IMR-90 (cell line): ENCODE measurements around the gene COPS7A. TPM values are rescaled to one million over a fixed set of nuclear protein-coding genes. Genes with fewer than 3 reads are reported as not detected.

ENCODE experiments used
- ATAC-seq: fragments of 200-7000 bp; cut with Tn5 transposase; 2 replicates; pipeline ENCODE4 v1.9.1; 2020; ENCODE audit warnings: low read depth, mild to moderate bottlenecking, moderate library complexity
- BruUV-seq: library from RNA; stranded (reverse); fragments of 400-500 nt; replicated peaks from 2 replicates; lab custom pipeline; 2021; lab: Mats Ljungman, UMichigan
- CTCF ChIA-PET: fragments of 300-600 bp; formaldehyde crosslinking; extraction: SDS; loops from one replicate; lab custom pipeline; 2021; ENCODE audit warnings: antibody characterized with exemption; lab: Yijun Ruan, JAX
- POLR2A ChIA-PET: fragments of 300-600 bp; sonication (Branson Sonifier 250); formaldehyde crosslinking; loops from one replicate; lab custom pipeline; 2022; ENCODE audit warnings: antibody characterized with exemption; ENCODE audit not compliant: unreplicated experiment; lab: Charles Lee
- DNase-seq: peaks from one replicate; pipeline ENCODE4 v3.0.0; 2013
- H2AFZ ChIP-seq: replicated peaks from 2 replicates; pipeline ENCODE3; 2013; ENCODE audit warnings: low read length, mild to moderate bottlenecking; ENCODE audit not compliant: poor library complexity
- H2AK5ac ChIP-seq: 2 replicates; pipeline ENCODE4 v1.6.1; 2013; ENCODE audit warnings: low read depth, low read length, inconsistent platforms
- H2AK9ac ChIP-seq: replicated peaks from 2 replicates; pipeline ENCODE3; 2013; ENCODE audit warnings: mild to moderate bottlenecking, low read depth, low read length, moderate library complexity; ENCODE audit not compliant: poor library complexity
- H2BK120ac ChIP-seq: 2 replicates; pipeline ENCODE4 v1.6.1; 2013; ENCODE audit warnings: low read depth, low read length, inconsistent platforms
- H2BK15ac ChIP-seq: 3 replicates; pipeline ENCODE4 v1.6.1; 2013; ENCODE audit warnings: low read depth, low read length, inconsistent platforms
- H2BK20ac ChIP-seq: 2 replicates; pipeline ENCODE4 v1.6.1; 2013; ENCODE audit warnings: low read depth, mild to moderate bottlenecking, inconsistent platforms, low read length, moderate library complexity
- H2BK5ac ChIP-seq: 2 replicates; pipeline ENCODE4 v1.6.1; 2013; ENCODE audit warnings: mild to moderate bottlenecking, low read depth, low read length, inconsistent platforms; ENCODE audit not compliant: poor library complexity, severe bottlenecking
- H3K14ac ChIP-seq: replicated peaks from 2 replicates; pipeline ENCODE4 v1.6.1; 2013; ENCODE audit warnings: low read depth, low read length, inconsistent platforms
- H3K18ac ChIP-seq: 2 replicates; pipeline ENCODE4 v1.6.1; 2013; ENCODE audit warnings: low read depth, low read length, control low read depth
- H3K23ac ChIP-seq: 2 replicates; pipeline ENCODE4 v1.6.1; 2013; ENCODE audit warnings: low read depth, low read length, inconsistent platforms
- H3K27ac ChIP-seq: 2 replicates; pipeline ENCODE4 v1.5.1; 2013; ENCODE audit warnings: mild to moderate bottlenecking, control low read depth, low read length; ENCODE audit not compliant: insufficient read depth
- H3K27me3 ChIP-seq: 2 replicates; pipeline ENCODE4 v1.6.1; 2013; ENCODE audit warnings: low read length; ENCODE audit not compliant: control insufficient read depth, insufficient read depth
- H3K36me3 ChIP-seq: 2 replicates; pipeline ENCODE4 v1.6.1; 2013; ENCODE audit warnings: low read length, mixed read lengths; ENCODE audit not compliant: control insufficient read depth, insufficient read depth
- H3K4ac ChIP-seq: 2 replicates; pipeline ENCODE4 v1.6.1; 2013; ENCODE audit warnings: low read depth, low read length, inconsistent platforms
- H3K4me1 ChIP-seq: 2 replicates; pipeline ENCODE4 v1.6.1; 2013; ENCODE audit warnings: low read length, mixed read lengths; ENCODE audit not compliant: control insufficient read depth, insufficient read depth
- H3K4me2 ChIP-seq: 2 replicates; pipeline ENCODE4 v1.6.1; 2013; ENCODE audit warnings: low read depth, mild to moderate bottlenecking, control low read depth, low read length, moderate library complexity
- H3K4me3 ChIP-seq: 2 replicates; pipeline ENCODE4 v1.5.1; 2013; ENCODE audit warnings: low read depth, mild to moderate bottlenecking, control low read depth, low read length, moderate library complexity; ENCODE audit not compliant: insufficient read depth
- H3K56ac ChIP-seq: 2 replicates; pipeline ENCODE4 v1.6.1; 2013; ENCODE audit warnings: low read length, inconsistent platforms; ENCODE audit not compliant: insufficient read depth; ENCODE audit errors: extremely low read depth
- H3K79me1 ChIP-seq, 2 experiments: 2 replicates each; pipeline ENCODE4 v1.6.1; 2013; ENCODE audit warnings: low read length in 2 of 2, inconsistent platforms in 1 of 2, low read depth in 1 of 2
- H3K9ac ChIP-seq: 2 replicates; pipeline ENCODE4 v1.6.1; 2013; ENCODE audit warnings: low read depth, low read length, control low read depth
- H3K9me1 ChIP-seq: 2 replicates; pipeline ENCODE4 v1.6.1; 2013; ENCODE audit warnings: low read length, inconsistent platforms; ENCODE audit not compliant: insufficient read depth
- H3K9me3 ChIP-seq: 2 replicates; pipeline ENCODE4 v1.6.1; 2013; ENCODE audit warnings: low read length; ENCODE audit not compliant: control insufficient read depth, insufficient read depth
- H4K20me1 ChIP-seq: 2 replicates; pipeline ENCODE4 v1.6.1; 2013; ENCODE audit warnings: low read length, inconsistent platforms; ENCODE audit not compliant: insufficient read depth
- H4K5ac ChIP-seq: 2 replicates; pipeline ENCODE4 v1.6.1; 2013; ENCODE audit warnings: mild to moderate bottlenecking, low read depth, low read length, control low read depth
- H4K8ac ChIP-seq, 2 experiments: 2 replicates each; pipeline ENCODE4 v1.6.1; 2013; ENCODE audit warnings: low read depth in 2 of 2, low read length in 2 of 2, control low read depth in 1 of 2, inconsistent platforms in 1 of 2
- H4K91ac ChIP-seq: 2 replicates; pipeline ENCODE4 v1.6.1; 2013; ENCODE audit warnings: low read depth, low read length, inconsistent platforms; ENCODE audit not compliant: insufficient read depth
- CEBPB ChIP-seq: IDR thresholded peaks from 2 replicates; pipeline ENCODE4 v1.6.1; 2012; ENCODE audit warnings: low read depth, low read length, improper control_type of control experiment
- CHD1 ChIP-seq: IDR thresholded peaks from 2 replicates; pipeline ENCODE4 v1.6.1; 2012; ENCODE audit warnings: low read depth, low read length, improper control_type of control experiment
- FOS ChIP-seq: fragments of 150-350 bp; IDR thresholded peaks from 2 replicates; pipeline ENCODE4 v1.6.1; 2016; ENCODE audit warnings: low read depth, low read length
- MAZ ChIP-seq: IDR thresholded peaks from 2 replicates; pipeline ENCODE4 v1.6.1; 2012; ENCODE audit warnings: low read depth, mild to moderate bottlenecking, low read length, improper control_type of control experiment, moderate library complexity, borderline replicate concordance
- RCOR1 ChIP-seq: IDR thresholded peaks from 2 replicates; pipeline ENCODE4 v1.6.1; 2012; ENCODE audit warnings: mild to moderate bottlenecking, low read length, improper control_type of control experiment; ENCODE audit not compliant: insufficient replicate concordance
- RFX5 ChIP-seq: IDR thresholded peaks from 2 replicates; pipeline ENCODE4 v1.8.0; 2012; ENCODE audit warnings: low read depth, mild to moderate bottlenecking, low read length, moderate library complexity
- WGBS, 2 experiments: methylation state at CpG; one replicate each; pipeline versions ENCODE4 v1.1.5 to v1.1.7; 2013; ENCODE audit warnings: missing lambda C conversion rate in 2 of 2; ENCODE audit not compliant: insufficient read length in 1 of 2; ENCODE audit errors: extremely low coverage in 2 of 2; 5-methylcytosine and 5-hydroxymethylcytosine counted together
- dilution Hi-C: fragments of 300-500 bp; cut with HindIII; formaldehyde crosslinking; loops from one replicate; pipeline ENCODE4 v1.14.3; 2018; ENCODE audit warnings: low sequenced_read_pairs; ENCODE audit not compliant: unreplicated experiment
- in situ Hi-C: fragments of 300-500 bp; cut with MboI; formaldehyde crosslinking; loops from 3 replicates; pipeline ENCODE4 v1.14.3; 2019; ENCODE audit warnings: low sequenced_read_pairs, inconsistent platforms, mixed read lengths
- intact Hi-C: fragments of 100-400 bp; cut with micrococcal nuclease; formaldehyde crosslinking; loops from 2 replicates; pipeline ENCODE4 v1.10.0; 2022
- polyA plus RNA-seq, 3 experiments: library from polyadenylated mRNA; depleted of rRNA; stranded (reverse); fragments of >200 nt; gene quantifications; 2 replicates each; pipeline ENCODE4 v1.2.3, GENCODE V29; 2012; ENCODE audit warnings: low replicate concordance in 1 of 3
- total RNA-seq: library from RNA; depleted of rRNA; stranded (reverse); fragments of >200 nt; gene quantifications from 2 replicates; pipeline ENCODE4 v1.2.3, GENCODE V29; 2012
- TF ChIP-seq, protein P1 (sequence below): fragments of 150-350 bp; IDR thresholded peaks from 2 replicates; pipeline ENCODE4 v1.6.1; 2017; ENCODE audit warnings: mild to moderate bottlenecking, antibody characterized with exemption, low read length, low read depth

Gene COPS7A
- total and polyA plus RNA-seq, 2 of the 4 experiments (the other 2 are of a cell fraction), result 58.8 to 135 TPM

DNA sequence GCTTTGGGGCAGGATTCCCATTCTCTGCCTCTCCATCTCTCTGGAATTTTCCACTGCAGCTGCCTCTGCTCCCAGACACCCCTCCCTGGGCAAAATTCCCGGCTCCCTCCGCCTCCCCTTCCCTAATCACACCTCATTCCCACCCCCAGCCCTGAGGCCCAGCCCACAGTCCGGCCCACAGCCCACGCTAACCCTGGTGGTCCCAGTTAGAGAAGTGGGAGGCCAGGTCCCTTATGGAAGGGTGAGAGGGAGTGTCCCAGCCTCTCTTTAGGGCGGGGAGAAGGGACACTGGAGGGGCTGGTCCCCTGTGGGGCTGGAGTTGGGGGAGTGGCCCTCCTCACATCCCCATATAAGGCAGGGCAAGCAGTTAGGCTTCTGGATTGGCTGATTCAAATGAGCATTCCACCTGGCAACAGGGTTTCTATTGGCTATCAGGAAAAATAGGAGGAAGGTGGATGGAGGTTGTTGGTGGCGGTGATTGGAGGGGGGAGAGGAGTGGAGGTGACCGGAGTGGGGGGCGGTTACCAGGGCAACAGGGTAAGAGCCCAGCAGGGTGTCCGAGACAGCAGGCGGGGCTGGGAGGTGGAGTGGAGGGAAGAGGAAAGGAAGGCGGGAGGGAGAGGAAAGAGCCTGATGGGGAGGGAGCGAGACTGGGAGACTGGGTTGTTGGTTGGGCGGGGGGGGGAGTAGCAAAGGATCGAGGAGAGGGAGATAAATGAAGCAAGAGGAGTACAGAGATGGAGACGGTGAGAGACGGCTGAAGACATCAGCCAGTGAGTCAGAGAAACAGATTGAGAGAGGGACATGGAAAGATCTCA lies 40.4 kb downstream of the COPS7A start:
- intact Hi-C loops, result loop anchor here (1.0 to 10.0 kb wide), 2 partner anchors 11 to 149 kb away; partner anchors contain the start of gene MLF2
- H4K20me1 ChIP-seq, result peaks cover 24% of the 10 kb centered on the region
- peak overlapping the region; percentile 89 for H2AFZ ChIP-seq
- peaks cover 20 to 53% of the 10 kb centered on the region in 2 experiments for H3K79me1 ChIP-seq
- no peaks in the 10 kb centered on the region for H3K36me3 ChIP-seq
- peak overlapping the region; percentile 95 for H2BK20ac ChIP-seq
- peak overlapping the region; percentile 99 for H3K4ac ChIP-seq
- TF ChIP-seq CEBPB (peak; percentile 45; the same call in 1 of the 2 replicates), RFX5 (peak; percentile 99), FOS (no peak), MAZ (peak; percentile 92), RCOR1 (no peak), CHD1 (no peak)
- TF ChIP-seq, protein P1, sequence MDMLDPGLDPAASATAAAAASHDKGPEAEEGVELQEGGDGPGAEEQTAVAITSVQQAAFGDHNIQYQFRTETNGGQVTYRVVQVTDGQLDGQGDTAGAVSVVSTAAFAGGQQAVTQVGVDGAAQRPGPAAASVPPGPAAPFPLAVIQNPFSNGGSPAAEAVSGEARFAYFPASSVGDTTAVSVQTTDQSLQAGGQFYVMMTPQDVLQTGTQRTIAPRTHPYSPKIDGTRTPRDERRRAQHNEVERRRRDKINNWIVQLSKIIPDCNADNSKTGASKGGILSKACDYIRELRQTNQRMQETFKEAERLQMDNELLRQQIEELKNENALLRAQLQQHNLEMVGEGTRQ, result no peak
- peak overlapping the region; percentile 97 for H3K14ac ChIP-seq
- peak overlapping the region; percentile 84 for H3K18ac ChIP-seq
- H3K23ac ChIP-seq, result peak overlapping the region; percentile 99
- in situ Hi-C loops, result no loop called here
- peak overlapping the region; percentile 12; the same call in 1 of the 2 replicates for H3K4me3 ChIP-seq
- ChIA-PET POLR2A (interaction anchor here (0.6 to 0.8 kb wide), 2 partner anchors 11 to 54 kb away, joined by 3 to 4 read pairs; partner anchors contain the start of gene MLF2), CTCF (interaction anchor here (1.6 to 3.2 kb wide), 2 partner anchors 11 kb away, joined by 9 to 27 read pairs; partner anchors contain the start of gene MLF2)
- peak overlapping the region; percentile 57 for H3K4me2 ChIP-seq
- peak; percentile 99 for DNase-seq
- WGBS, 2 experiments, result 3% methylated on average over 8 of the region's 16 CpGs; no CpG with 5 or more reads in 1 of the 2 experiments
- peak overlapping the region; percentile 98 for H2BK120ac ChIP-seq
- peaks cover 21% of the 10 kb centered on the region for H3K4me1 ChIP-seq
- H3K27ac ChIP-seq, result peak overlapping the region; percentile 90
- H2AK9ac ChIP-seq, result peak overlapping the region; percentile 99
- peak overlapping the region; percentile 90 for H3K56ac ChIP-seq
- dilution Hi-C loops, result no loop called here
- peak overlapping the region; percentile 93 for H4K5ac ChIP-seq
- H4K91ac ChIP-seq, result peak overlapping the region; percentile 100
- peaks cover 18% of the 10 kb centered on the region for H3K9me1 ChIP-seq
- H3K27me3 ChIP-seq, result no peaks in the 10 kb centered on the region
- BruUV-seq, result no TSS peak
- no peaks in the 10 kb centered on the region for H3K9me3 ChIP-seq
- peak overlapping the region; percentile 95 to 99 for H4K8ac ChIP-seq
- H3K9ac ChIP-seq, result peak overlapping the region; percentile 68
- H2BK15ac ChIP-seq, result peak overlapping the region; percentile 99
- ATAC-seq, result peak; percentile 82
- H2BK5ac ChIP-seq, result peak overlapping the region; percentile 94
- H2AK5ac ChIP-seq, result peak overlapping the region; percentile 99
